Neural cell (in vitro differentiated cells): ENCODE data around the gene TTPAL.

Experiments
- EZH2 ChIP-seq: fragments of 200-600, 300-800 bp; shearing (Covaris generic), sonication (generic); IDR thresholded peaks from 2 replicates; pipeline ENCODE4 v1.6.1; 2014; ENCODE audit warnings: antibody characterized with exemption, low read length, borderline replicate concordance, mild to moderate bottlenecking; ENCODE audit not compliant: insufficient read depth, poor library complexity, severe bottlenecking
- POLR2AphosphoS5 ChIP-seq: IDR thresholded peaks from 2 replicates; pipeline ENCODE4 v1.6.1; 2012
- RAD21 ChIP-seq: fragments of 450-650 bp; conservative IDR thresholded peaks from 2 replicates; pipeline ENCODE4 v1.6.1; 2014; ENCODE audit warnings: antibody characterized with exemption, mild to moderate bottlenecking, moderate library complexity
- TF ChIP-seq, protein P1 (sequence below): fragments of 450-650 bp; IDR thresholded peaks from 2 replicates; pipeline ENCODE4 v1.5.1; 2014; ENCODE audit warnings: antibody characterized with exemption, mild to moderate bottlenecking, moderate library complexity; ENCODE audit not compliant: poor library complexity, severe bottlenecking

DNA sequence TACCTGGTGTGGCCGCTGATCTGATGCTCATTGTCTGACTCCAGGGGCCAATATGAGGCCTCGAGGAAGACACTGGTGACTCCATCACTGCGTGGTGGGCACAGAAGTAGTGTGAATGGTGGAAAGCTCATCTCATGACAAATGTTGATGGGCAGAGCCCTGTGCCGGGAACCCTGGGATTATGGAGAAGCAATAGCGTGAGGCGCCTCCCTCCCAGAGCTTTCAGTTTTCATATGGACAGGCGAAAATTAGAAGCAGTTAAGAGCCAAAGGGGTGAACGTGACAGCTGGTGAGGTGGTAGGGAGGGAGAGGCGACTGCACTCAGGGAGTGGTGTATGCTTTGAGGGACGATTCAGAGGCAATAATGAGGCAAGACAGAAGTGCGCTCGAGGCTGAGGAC is 39.3 kb upstream of the TTPAL start:
- no peak for TF ChIP-seq RAD21
- no peak for TF ChIP-seq POLR2AphosphoS5
- TF ChIP-seq, protein P1, sequence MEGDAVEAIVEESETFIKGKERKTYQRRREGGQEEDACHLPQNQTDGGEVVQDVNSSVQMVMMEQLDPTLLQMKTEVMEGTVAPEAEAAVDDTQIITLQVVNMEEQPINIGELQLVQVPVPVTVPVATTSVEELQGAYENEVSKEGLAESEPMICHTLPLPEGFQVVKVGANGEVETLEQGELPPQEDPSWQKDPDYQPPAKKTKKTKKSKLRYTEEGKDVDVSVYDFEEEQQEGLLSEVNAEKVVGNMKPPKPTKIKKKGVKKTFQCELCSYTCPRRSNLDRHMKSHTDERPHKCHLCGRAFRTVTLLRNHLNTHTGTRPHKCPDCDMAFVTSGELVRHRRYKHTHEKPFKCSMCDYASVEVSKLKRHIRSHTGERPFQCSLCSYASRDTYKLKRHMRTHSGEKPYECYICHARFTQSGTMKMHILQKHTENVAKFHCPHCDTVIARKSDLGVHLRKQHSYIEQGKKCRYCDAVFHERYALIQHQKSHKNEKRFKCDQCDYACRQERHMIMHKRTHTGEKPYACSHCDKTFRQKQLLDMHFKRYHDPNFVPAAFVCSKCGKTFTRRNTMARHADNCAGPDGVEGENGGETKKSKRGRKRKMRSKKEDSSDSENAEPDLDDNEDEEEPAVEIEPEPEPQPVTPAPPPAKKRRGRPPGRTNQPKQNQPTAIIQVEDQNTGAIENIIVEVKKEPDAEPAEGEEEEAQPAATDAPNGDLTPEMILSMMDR = no peak
- TF ChIP-seq EZH2 = no peak
